M059J (cell line): ENCODE results near the gene BDNF. TPM values are rescaled to one million over a fixed set of nuclear protein-coding genes. Genes with fewer than 3 reads are reported as not detected.

Source experiments
- total RNA-seq: library from RNA; depleted of rRNA; stranded (reverse); fragments of >200 nt; shearing (Covaris generic); gene quantifications from 2 replicates; pipeline ENCODE4 v1.2.3, GENCODE V29; 2014; rRNA removed

The BDNF gene
- total RNA-seq, 1 experiment from 2014 or later: 46.9 TPM

Other genes starting within 250 kb of the BDNF start
- 28.0 and 45.2 TPM in 2 replicates for gene LGR4, start 227.7 kb downstream of the BDNF start, total RNA-seq
- gene LIN7C, start 193.7 kb downstream of the BDNF start, total RNA-seq: 57.9 and 68.4 TPM in 2 replicates